HepG2 (cell line): ENCODE measurements around the gene SSNA1. TPM values are rescaled to one million over a fixed set of nuclear protein-coding genes. Genes with fewer than 3 reads are reported as not detected.

Experiments used
- FOXK1 ChIP-seq: sonication (generic); formaldehyde crosslinking; IDR thresholded peaks from 2 replicates; pipeline ENCODE4 v1.4.0; 2020; ENCODE audit warnings: low read depth, missing genetic modification reagents, borderline replicate concordance
- GPN1 ChIP-seq: sonication (generic); formaldehyde crosslinking; IDR thresholded peaks from 2 replicates; pipeline ENCODE4 v1.5.1; 2020; ENCODE audit warnings: missing genetic modification reagents, borderline replicate concordance
- IKZF4 ChIP-seq: sonication (generic); formaldehyde crosslinking; IDR thresholded peaks from 2 replicates; pipeline ENCODE4 v1.5.1; 2020; ENCODE audit warnings: borderline replicate concordance, mild to moderate bottlenecking, low read depth, missing genetic modification reagents; ENCODE audit errors: not compliant biosample characterization
- KLF9 ChIP-seq: IDR thresholded peaks from 2 replicates; pipeline ENCODE4 v1.6.1; 2016; ENCODE audit warnings: low read depth
- KMT2B ChIP-seq: IDR thresholded peaks from 2 replicates; pipeline ENCODE4 v1.6.1; 2016; ENCODE audit warnings: missing genetic modification reagents, missing compliant biosample characterization
- MAFF ChIP-seq: IDR thresholded peaks from 2 replicates; pipeline ENCODE4 v1.6.1; 2011; ENCODE audit warnings: low read depth, low read length, improper control_type of control experiment
- MAZ ChIP-seq, 2 experiments: sonication (generic) in 1 of 2; formaldehyde crosslinking in 1 of 2; IDR thresholded peaks; 2 replicates each; pipeline versions ENCODE4 v1.5.0 to v1.6.1; 2012 to 2020; ENCODE audit warnings: low read depth in 2 of 2, mild to moderate bottlenecking in 2 of 2, borderline replicate concordance in 1 of 2, improper control_type of control experiment in 1 of 2, low read length in 1 of 2, missing genetic modification reagents in 1 of 2, moderate library complexity in 1 of 2
- RBFOX2 ChIP-seq: fragments of 200-400 bp; formaldehyde crosslinking; IDR thresholded peaks from 2 replicates; pipeline ENCODE4 v1.6.1; 2017; ENCODE audit warnings: low read depth, mild to moderate bottlenecking, low read length
- SALL1 ChIP-seq: sonication (generic); formaldehyde crosslinking; IDR thresholded peaks from 2 replicates; pipeline ENCODE4 v1.8.0; 2022; ENCODE audit warnings: mild to moderate bottlenecking, missing genetic modification reagents
- SNAI1 ChIP-seq: sonication (generic); formaldehyde crosslinking; IDR thresholded peaks from 2 replicates; pipeline ENCODE4 v1.5.0; 2020; ENCODE audit warnings: mild to moderate bottlenecking, missing genetic modification reagents, borderline replicate concordance
- SOX5 ChIP-seq: IDR thresholded peaks from 2 replicates; pipeline ENCODE4 v1.6.1; 2016; ENCODE audit warnings: borderline replicate concordance
- ZBTB42 ChIP-seq: sonication (generic); formaldehyde crosslinking; IDR thresholded peaks from 2 replicates; pipeline ENCODE4 v1.5.0; 2020; ENCODE audit warnings: mild to moderate bottlenecking, missing genetic modification reagents
- ZNF704 ChIP-seq: sonication (generic); formaldehyde crosslinking; IDR thresholded peaks from 2 replicates; pipeline ENCODE4 v1.8.1; 2023; ENCODE audit warnings: mild to moderate bottlenecking, inconsistent platforms, moderate library complexity, missing genetic modification reagents, borderline replicate concordance
- ZNF792 ChIP-seq: IDR thresholded peaks from 2 replicates; pipeline ENCODE4 v1.6.1; 2016
- ZNF883 ChIP-seq: sonication (generic); formaldehyde crosslinking; IDR thresholded peaks from 2 replicates; pipeline ENCODE4 v1.5.1; 2020; ENCODE audit warnings: mild to moderate bottlenecking, missing genetic modification reagents; ENCODE audit errors: not compliant biosample characterization
- polyA plus RNA-seq, 8 experiments: library from polyadenylated mRNA; depleted of rRNA in 3 of 8; stranded (reverse) in 7 of 8; unstranded in 1 of 8; fragments of >200 nt; fragmentation: Illumina TruSeq in 4 of 8; extraction: Trizol in 4 of 8; gene quantifications; 2 replicates each; pipeline versions ENCODE4 v1.2.1 to v1.2.3, GENCODE V29; 2011 to 2016; ENCODE audit warnings: low read depth in 4 of 8, missing spikeins in 1 of 8, mixed read lengths in 1 of 8; ENCODE audit not compliant: insufficient read depth in 1 of 8
- total RNA-seq, 5 experiments: library from RNA; depleted of rRNA; stranded (reverse); fragments of >200 nt; fragmentation: Illumina TruSeq; extraction: Trizol; gene quantifications; 2 replicates each; pipeline ENCODE4 v1.2.3, GENCODE V29; 2016; ENCODE audit warnings: low read depth in 1 of 5
- TF ChIP-seq, protein P1 (sequence below): sonication (generic); formaldehyde crosslinking; IDR thresholded peaks from 2 replicates; pipeline ENCODE4 v1.5.0; 2020; ENCODE audit warnings: missing genetic modification reagents, mild to moderate bottlenecking, borderline replicate concordance
- TF ChIP-seq, protein P2 (sequence below): sonication (generic); formaldehyde crosslinking; IDR thresholded peaks from 2 replicates; pipeline ENCODE4 v1.5.0; 2020; ENCODE audit warnings: mild to moderate bottlenecking, missing genetic modification reagents, moderate library complexity
- TF ChIP-seq, protein P3 (sequence below): sonication (generic); formaldehyde crosslinking; IDR thresholded peaks from 2 replicates; pipeline ENCODE4 v1.4.0; 2020; ENCODE audit warnings: missing genetic modification reagents
- TF ChIP-seq, protein P4 (sequence below), 2 experiments: sonication (generic) in 1 of 2; formaldehyde crosslinking in 1 of 2; IDR thresholded peaks; 2 replicates each; pipeline versions ENCODE4 v1.6.1 to v1.9.0; 2014 to 2022; ENCODE audit warnings: antibody characterized with exemption in 1 of 2, borderline replicate concordance in 1 of 2, inconsistent platforms in 1 of 2, low read depth in 1 of 2, missing genetic modification reagents in 1 of 2

The SSNA1 gene
- total and polyA plus RNA-seq, 2 of the 13 experiments (the other 11 are each of a cell fraction or from before 2014, with no cell fraction given) = 35.9 to 49.4 TPM

DNA sequence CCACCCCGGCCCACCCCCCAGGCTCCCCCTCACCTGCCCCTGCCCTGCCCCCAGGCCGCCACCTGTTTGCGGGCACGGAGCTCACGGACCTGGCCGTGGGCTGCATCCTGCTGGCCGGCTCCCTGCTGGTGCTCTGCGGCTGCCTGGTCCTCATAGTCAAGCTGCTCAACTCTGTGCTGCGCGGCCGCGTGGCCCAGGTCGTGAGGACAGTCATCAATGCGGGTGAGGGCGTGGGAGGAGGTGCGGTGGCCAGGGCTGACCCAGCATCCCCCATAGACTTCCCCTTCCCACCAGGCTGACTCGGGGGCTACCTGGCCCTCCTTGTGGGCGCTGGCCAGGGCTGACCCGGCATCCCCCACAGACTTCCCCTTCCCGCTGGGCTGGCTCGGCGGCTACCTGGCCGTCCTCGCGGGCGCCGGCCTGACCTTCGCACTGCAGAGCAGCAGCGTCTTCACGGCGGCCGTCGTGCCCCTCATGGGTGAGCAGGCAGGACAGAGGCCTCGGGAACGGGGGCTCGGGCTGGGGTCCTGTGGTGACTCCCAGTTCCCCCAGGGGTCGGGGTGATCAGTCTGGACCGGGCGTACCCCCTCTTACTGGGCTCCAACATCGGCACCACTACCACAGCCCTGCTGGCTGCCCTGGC, 45.7 kb downstream of the SSNA1 start (continued):
- TF ChIP-seq KMT2B (CRISPR knock-in tag) (no peak), SALL1 (0 out of 2 replicates have a peak, but pooled peaks have one; percentile 24), IKZF4 (peak; percentile 58), MAZ (IDR thresholded peaks at IDR 0.05; ENCODE audit: borderline replicate concordance, low read depth, low read length) (no peak), MAZ (CRISPR knock-in tag; IDR thresholded peaks at IDR 0.05; ENCODE audit: low read depth) (peak; percentile 35; the same call in 1 of the 2 replicates), ZNF704 (CRISPR knock-in tag) (no peak), ZBTB42 (CRISPR knock-in tag) (no peak), SOX5 (CRISPR knock-in tag) (no peak), FOXK1 (CRISPR knock-in tag) (no peak), SNAI1 (no peak), RBFOX2 (peak; percentile 68), KLF9 (CRISPR knock-in tag) (no peak), GPN1 (CRISPR knock-in tag) (no peak), ZNF883 (no peak), MAFF (no peak), ZNF792 (no peak)
- TF ChIP-seq, protein P1, sequence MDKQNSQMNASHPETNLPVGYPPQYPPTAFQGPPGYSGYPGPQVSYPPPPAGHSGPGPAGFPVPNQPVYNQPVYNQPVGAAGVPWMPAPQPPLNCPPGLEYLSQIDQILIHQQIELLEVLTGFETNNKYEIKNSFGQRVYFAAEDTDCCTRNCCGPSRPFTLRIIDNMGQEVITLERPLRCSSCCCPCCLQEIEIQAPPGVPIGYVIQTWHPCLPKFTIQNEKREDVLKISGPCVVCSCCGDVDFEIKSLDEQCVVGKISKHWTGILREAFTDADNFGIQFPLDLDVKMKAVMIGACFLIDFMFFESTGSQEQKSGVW = no peak
- TF ChIP-seq, protein P2, sequence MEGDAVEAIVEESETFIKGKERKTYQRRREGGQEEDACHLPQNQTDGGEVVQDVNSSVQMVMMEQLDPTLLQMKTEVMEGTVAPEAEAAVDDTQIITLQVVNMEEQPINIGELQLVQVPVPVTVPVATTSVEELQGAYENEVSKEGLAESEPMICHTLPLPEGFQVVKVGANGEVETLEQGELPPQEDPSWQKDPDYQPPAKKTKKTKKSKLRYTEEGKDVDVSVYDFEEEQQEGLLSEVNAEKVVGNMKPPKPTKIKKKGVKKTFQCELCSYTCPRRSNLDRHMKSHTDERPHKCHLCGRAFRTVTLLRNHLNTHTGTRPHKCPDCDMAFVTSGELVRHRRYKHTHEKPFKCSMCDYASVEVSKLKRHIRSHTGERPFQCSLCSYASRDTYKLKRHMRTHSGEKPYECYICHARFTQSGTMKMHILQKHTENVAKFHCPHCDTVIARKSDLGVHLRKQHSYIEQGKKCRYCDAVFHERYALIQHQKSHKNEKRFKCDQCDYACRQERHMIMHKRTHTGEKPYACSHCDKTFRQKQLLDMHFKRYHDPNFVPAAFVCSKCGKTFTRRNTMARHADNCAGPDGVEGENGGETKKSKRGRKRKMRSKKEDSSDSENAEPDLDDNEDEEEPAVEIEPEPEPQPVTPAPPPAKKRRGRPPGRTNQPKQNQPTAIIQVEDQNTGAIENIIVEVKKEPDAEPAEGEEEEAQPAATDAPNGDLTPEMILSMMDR (CRISPR knock-in tag) = no peak
- TF ChIP-seq, protein P3, sequence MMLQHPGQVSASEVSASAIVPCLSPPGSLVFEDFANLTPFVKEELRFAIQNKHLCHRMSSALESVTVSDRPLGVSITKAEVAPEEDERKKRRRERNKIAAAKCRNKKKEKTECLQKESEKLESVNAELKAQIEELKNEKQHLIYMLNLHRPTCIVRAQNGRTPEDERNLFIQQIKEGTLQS = no peak
- TF ChIP-seq, protein P4, sequence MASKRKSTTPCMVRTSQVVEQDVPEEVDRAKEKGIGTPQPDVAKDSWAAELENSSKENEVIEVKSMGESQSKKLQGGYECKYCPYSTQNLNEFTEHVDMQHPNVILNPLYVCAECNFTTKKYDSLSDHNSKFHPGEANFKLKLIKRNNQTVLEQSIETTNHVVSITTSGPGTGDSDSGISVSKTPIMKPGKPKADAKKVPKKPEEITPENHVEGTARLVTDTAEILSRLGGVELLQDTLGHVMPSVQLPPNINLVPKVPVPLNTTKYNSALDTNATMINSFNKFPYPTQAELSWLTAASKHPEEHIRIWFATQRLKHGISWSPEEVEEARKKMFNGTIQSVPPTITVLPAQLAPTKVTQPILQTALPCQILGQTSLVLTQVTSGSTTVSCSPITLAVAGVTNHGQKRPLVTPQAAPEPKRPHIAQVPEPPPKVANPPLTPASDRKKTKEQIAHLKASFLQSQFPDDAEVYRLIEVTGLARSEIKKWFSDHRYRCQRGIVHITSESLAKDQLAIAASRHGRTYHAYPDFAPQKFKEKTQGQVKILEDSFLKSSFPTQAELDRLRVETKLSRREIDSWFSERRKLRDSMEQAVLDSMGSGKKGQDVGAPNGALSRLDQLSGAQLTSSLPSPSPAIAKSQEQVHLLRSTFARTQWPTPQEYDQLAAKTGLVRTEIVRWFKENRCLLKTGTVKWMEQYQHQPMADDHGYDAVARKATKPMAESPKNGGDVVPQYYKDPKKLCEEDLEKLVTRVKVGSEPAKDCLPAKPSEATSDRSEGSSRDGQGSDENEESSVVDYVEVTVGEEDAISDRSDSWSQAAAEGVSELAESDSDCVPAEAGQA (IDR thresholded peaks at IDR 0.05; ENCODE audit: low read depth) = no peak
- TF ChIP-seq, protein P4 (CRISPR knock-in tag; IDR thresholded peaks at IDR 0.05; ENCODE audit: borderline replicate concordance) = no peak
